Prostate gland (tissue), 2 donors: Measurements from ENCODE around the gene ATXN7. TPM values are rescaled to one million over a fixed set of nuclear protein-coding genes. Genes with fewer than 3 reads are reported as not detected.

Experiments
- DNase-seq: peaks from one replicate; pipeline ENCODE4 v3.0.0-alpha.2; 2019; ENCODE audit warnings: low spot score
- H3K27ac ChIP-seq, 2 donors: fragments of 200-600 bp; sonication (generic); 2 replicates each; pipeline ENCODE4 v1.5.1; 2017 to 2019
- H3K27me3 ChIP-seq: fragments of 200-600 bp; sonication (generic); replicated peaks from 2 replicates; pipeline ENCODE4 v1.5.1; 2019; ENCODE audit not compliant: insufficient read depth
- H3K36me3 ChIP-seq, 2 donors: fragments of 200-600 bp; sonication (generic); 1 replicate in 1 of 2; 2 replicates in 1 of 2; pipeline versions ENCODE4 v1.5.1 to v1.8.1; 2017 to 2019
- H3K4me1 ChIP-seq: fragments of 200-600 bp; sonication (generic); replicated peaks from 2 replicates; pipeline ENCODE4 v1.5.1; 2019
- H3K4me3 ChIP-seq, 2 donors: fragments of 200-600 bp; sonication (generic); 2 replicates each; pipeline ENCODE4 v1.5.1; 2017 to 2019
- H3K9me3 ChIP-seq: fragments of 200-600 bp; sonication (generic); 2 replicates; pipeline ENCODE4 v1.5.1; 2017
- CTCF ChIP-seq, 4 experiments: fragments of 200-600 bp in 2 of 4; fragments of 450-650 bp in 2 of 4; sonication (generic) in 2 of 4; IDR thresholded peaks; 1 replicate in 3 of 4; 2 replicates in 1 of 4; pipeline ENCODE4 v1.5.1; 2016 to 2019; ENCODE audit warnings: antibody characterized with exemption in 4 of 4, mild to moderate bottlenecking in 2 of 4, moderate library complexity in 2 of 4
- POLR2A ChIP-seq: fragments of 450-650 bp; IDR thresholded peaks from one replicate; pipeline ENCODE4 v1.6.1; 2016; ENCODE audit warnings: antibody characterized with exemption, mild to moderate bottlenecking
- POLR2AphosphoS5 ChIP-seq: sonication (generic); formaldehyde crosslinking; IDR thresholded peaks from one replicate; pipeline ENCODE4 v1.6.1; 2017; ENCODE audit warnings: antibody characterized with exemption
- WGBS: methylation state at CpG from one replicate; pipeline ENCODE4 v1.1.5; 2018; 5-methylcytosine and 5-hydroxymethylcytosine counted together
- intact Hi-C: fragments of 100-400 bp; cut with DNase I; formaldehyde crosslinking; loops from one replicate; pipeline ENCODE4 v1.14.2; 2022
- total RNA-seq, 2 donors: library from RNA; depleted of rRNA; stranded (reverse); fragments of >200 nt; gene quantifications; one replicate each; pipeline ENCODE4 v1.1.0, GENCODE V29; 2016

ATXN7 gene
- total RNA-seq, 2 donors from 2014 or later: 18.0 to 30.8 TPM

DNA sequence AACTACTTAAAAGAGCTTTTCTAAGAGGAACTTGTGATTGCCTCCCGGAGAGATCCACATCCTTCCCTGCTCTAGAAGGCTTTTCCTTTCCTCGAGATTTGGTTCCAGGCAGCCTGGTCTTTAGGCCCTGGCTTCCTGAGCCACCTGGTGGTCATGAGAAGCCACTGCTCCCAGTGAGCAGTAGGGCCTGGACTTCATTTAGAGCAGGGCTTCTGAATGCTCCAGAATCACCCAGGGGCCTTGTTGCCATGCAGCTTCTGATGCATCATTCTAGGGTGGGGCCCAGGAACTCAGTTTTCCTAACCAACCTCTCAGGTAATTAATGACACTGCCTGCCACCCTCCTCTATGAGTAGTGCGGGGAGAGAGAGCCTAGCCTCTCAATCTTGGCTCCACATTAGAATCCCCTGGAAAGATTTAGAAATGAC is 130.0 kb downstream of the ATXN7 start:
- WGBS: 33% methylated on average over 3 of the region's 3 CpGs
- no peak overlapping the region for H3K27ac ChIP-seq
- TF ChIP-seq POLR2AphosphoS5: peak; percentile 69
- no peak for TF ChIP-seq POLR2A
- TF ChIP-seq CTCF (IDR thresholded peaks at IDR 0.05): peak; percentile 62 to 93 (median 90)
- intact Hi-C loops: loop anchor here (5.0 to 10.0 kb wide), 2 partner anchors 81 to 119 kb away; partner anchors contain the start of gene SCAANT1
- H3K4me3 ChIP-seq: no peak overlapping the region
- H3K4me1 ChIP-seq: no peaks in the 10 kb centered on the region
- H3K9me3 ChIP-seq: no peaks in the 10 kb centered on the region
- no peaks in the 10 kb centered on the region for H3K27me3 ChIP-seq
- DNase-seq: peak; percentile 67
- peaks cover 0 to 5% of the 10 kb centered on the region in 2 donors for H3K36me3 ChIP-seq

GRCh38 chr3:63995086-63995485 is 131.4 kb downstream of the ATXN7 start:
- TF ChIP-seq POLR2A: no peak
- no peak for TF ChIP-seq CTCF (IDR thresholded peaks at IDR 0.05)
- TF ChIP-seq POLR2AphosphoS5: no peak
- Histone ChIP-seq H3K4me1 (peaks cover 7% of the 10 kb centered on the region), H3K36me3 (peaks cover 0 to 5% of the 10 kb centered on the region in 2 donors), H3K27me3 (no peaks in the 10 kb centered on the region), H3K27ac (no peak overlapping the region), H3K9me3 (no peaks in the 10 kb centered on the region), H3K4me3 (no peak overlapping the region)
- 84% methylated on average over 5 of the region's 5 CpGs for WGBS
- intact Hi-C loops: loop anchor here (10.0 kb wide), 1 partner anchor 120 kb away; no protein-coding TSS in a partner anchor
- no peak for DNase-seq

DNA sequence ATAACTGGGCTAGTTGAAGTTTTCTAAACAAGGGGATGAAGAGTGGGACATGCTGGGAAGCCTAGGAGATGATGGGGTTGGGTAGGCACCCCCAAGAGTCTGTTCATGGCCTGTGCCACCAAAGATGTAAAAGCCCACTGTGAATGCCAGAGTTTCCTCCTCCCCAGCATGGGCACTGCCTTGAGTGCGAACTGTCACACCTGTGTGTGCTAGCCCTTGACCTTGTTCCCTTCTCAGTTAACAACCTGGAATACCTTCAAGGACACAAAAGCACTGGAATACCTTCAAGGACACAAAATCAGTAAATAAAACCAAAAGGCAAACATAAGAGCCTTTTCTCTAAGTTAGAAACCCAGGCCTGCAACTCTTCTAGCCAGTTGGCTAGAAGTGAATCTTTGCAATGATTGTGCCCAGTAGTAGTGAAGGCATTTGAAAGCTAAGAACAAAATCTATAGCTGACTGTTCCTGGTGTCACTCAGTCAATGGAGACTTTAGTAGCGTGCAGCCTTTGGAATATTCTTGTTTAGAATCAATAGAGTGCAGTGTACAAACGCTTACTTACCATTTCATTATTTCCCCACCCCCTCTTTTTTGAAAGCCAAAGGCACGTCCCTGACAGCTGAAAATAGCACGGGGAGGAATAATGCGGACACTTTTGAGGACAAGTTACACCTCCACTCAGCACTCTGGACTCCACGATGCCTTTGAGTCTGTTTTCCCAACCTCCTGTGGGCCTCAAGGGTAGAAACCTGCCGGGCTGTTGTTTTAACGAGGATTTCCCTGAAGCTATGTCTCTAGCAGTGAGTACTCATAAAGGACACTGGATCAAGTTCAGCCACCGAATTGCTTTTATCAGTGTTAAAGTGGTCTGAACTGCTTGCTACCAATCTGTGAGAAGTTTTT is 135.4 kb downstream of the ATXN7 start:
- intact Hi-C loops: loop anchor here (10.0 kb wide), 1 partner anchor 124 kb away; no protein-coding TSS in a partner anchor
- DNase-seq: no peak
- TF ChIP-seq CTCF (IDR thresholded peaks at IDR 0.05): no peak
- no peak for TF ChIP-seq POLR2AphosphoS5
- TF ChIP-seq POLR2A: no peak
- Histone ChIP-seq H3K4me1 (peaks cover 7% of the 10 kb centered on the region), H3K4me3 (no peak overlapping the region), H3K9me3 (no peaks in the 10 kb centered on the region), H3K27me3 (no peaks in the 10 kb centered on the region), H3K36me3 (peaks cover 0 to 5% of the 10 kb centered on the region in 2 donors), H3K27ac (no peak overlapping the region)
- 46% methylated on average over 10 of the region's 10 CpGs for WGBS

DNA sequence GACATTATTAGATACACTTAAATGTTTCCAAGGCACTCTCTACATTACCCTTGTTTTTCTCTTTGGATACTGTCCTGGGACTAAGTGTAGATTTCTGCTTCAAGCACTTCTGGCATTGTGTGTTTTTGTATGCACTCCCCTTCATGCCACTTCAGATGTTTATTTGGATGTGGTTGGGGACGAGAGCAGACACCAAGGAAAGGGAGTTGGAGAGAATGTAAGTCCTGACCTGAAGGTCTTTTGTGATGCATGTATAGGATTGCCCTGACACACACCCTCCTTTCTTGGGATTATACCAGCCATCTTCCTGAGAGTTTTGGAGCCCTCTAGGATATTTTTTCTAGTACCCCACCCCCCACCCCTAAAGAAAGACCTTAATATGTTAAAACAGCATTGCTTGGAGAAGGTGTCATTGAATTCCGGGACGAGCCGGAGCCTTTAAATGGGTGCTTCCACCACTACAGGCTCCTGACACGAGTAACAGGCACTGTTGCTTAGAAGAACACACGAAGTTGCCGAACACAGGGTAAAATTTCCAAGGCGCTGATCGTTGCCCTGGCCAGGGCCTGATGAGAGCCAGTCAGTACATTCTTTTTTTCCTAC is 136.9 kb downstream of the ATXN7 start:
- TF ChIP-seq POLR2AphosphoS5: no peak
- no peak for TF ChIP-seq CTCF (IDR thresholded peaks at IDR 0.05)
- no peak for TF ChIP-seq POLR2A
- Histone ChIP-seq H3K36me3 (peaks cover 0 to 5% of the 10 kb centered on the region in 2 donors), H3K27ac (no peak overlapping the region), H3K4me1 (peaks cover 7% of the 10 kb centered on the region), H3K27me3 (no peaks in the 10 kb centered on the region), H3K9me3 (no peaks in the 10 kb centered on the region), H3K4me3 (no peak overlapping the region)
- intact Hi-C loops: no loop called here
- no peak for DNase-seq
- WGBS: 86% methylated on average over 9 of the region's 9 CpGs
